Caco-2 (cell line): ENCODE measurements around the gene SDHAF4. TPM values are rescaled to one million over a fixed set of nuclear protein-coding genes. Genes with fewer than 3 reads are reported as not detected.

Experiments used
- BruUV-seq: library from RNA; stranded (reverse); fragments of 400-500 nt; replicated peaks from 2 replicates; lab custom pipeline; 2021; lab: Mats Ljungman, UMichigan
- CTCF ChIA-PET: fragments of 300-600 bp; sonication (Branson Sonifier 250); formaldehyde crosslinking; loops from one replicate; lab custom pipeline; 2022; ENCODE audit warnings: antibody characterized with exemption; lab: Charles Lee
- POLR2A ChIA-PET: fragments of 300-600 bp; sonication (Branson Sonifier 250); formaldehyde crosslinking; loops from one replicate; lab custom pipeline; 2022; ENCODE audit warnings: antibody characterized with exemption; lab: Charles Lee
- DNase-seq, 2 experiments: peaks; one replicate each; pipeline versions ENCODE4 v3.0.0 to v3.0.0-alpha.2; 2020 to 2022
- H3K27me3 ChIP-seq: replicated peaks from 2 replicates; pipeline ENCODE4 v1.6.0; 2011; ENCODE audit warnings: low read length; ENCODE audit not compliant: control insufficient read depth, insufficient read depth
- H3K36me3 ChIP-seq: 2 replicates; pipeline ENCODE4 v1.5.1; 2011; ENCODE audit warnings: low read length; ENCODE audit not compliant: control insufficient read depth, insufficient read depth
- H3K4me1 ChIP-seq: fragments of 250-450 bp; sonication (Bioruptor Pico); 2 replicates; pipeline ENCODE4 v1.5.1; 2020; ENCODE audit warnings: mild to moderate bottlenecking
- H3K4me3 ChIP-seq: 2 replicates; pipeline ENCODE4 v1.5.1; 2011; ENCODE audit warnings: low read depth, mild to moderate bottlenecking, control low read depth, low read length
- H3K9me3 ChIP-seq: fragments of 250-450 bp; sonication (Bioruptor Pico); 2 replicates; pipeline ENCODE4 v1.5.1; 2020; ENCODE audit warnings: mild to moderate bottlenecking, moderate library complexity
- H3K27ac Mint-ChIP-seq: one replicate; pipeline ENCODE4 v1.8.0; 2022; ENCODE audit warnings: mixed read lengths; ENCODE audit not compliant: unreplicated experiment
- H3K27me3 Mint-ChIP-seq: one replicate; pipeline ENCODE4 v1.8.0; 2022; ENCODE audit warnings: mixed read lengths; ENCODE audit not compliant: insufficient read depth, unreplicated experiment
- H3K36me3 Mint-ChIP-seq: one replicate; pipeline ENCODE4 v1.8.0; 2022; ENCODE audit warnings: mild to moderate bottlenecking, mixed read lengths; ENCODE audit not compliant: insufficient read depth, unreplicated experiment
- H3K4me1 Mint-ChIP-seq: one replicate; pipeline ENCODE4 v1.8.0; 2022; ENCODE audit warnings: low read depth, mixed read lengths; ENCODE audit not compliant: unreplicated experiment
- H3K4me3 Mint-ChIP-seq: one replicate; pipeline ENCODE4 v1.8.0; 2022; ENCODE audit warnings: mild to moderate bottlenecking, moderate library complexity, mixed read lengths; ENCODE audit not compliant: unreplicated experiment
- H3K9me3 Mint-ChIP-seq: one replicate; pipeline ENCODE4 v1.8.0; 2022; ENCODE audit warnings: mixed read lengths; ENCODE audit not compliant: unreplicated experiment
- CTCF ChIP-seq, 2 experiments: fragments of 200-600 bp in 1 of 2; IDR thresholded peaks; 1 replicate in 1 of 2; 2 replicates in 1 of 2; pipeline versions ENCODE4 v1.5.1 to v1.8.0; 2011 to 2022; ENCODE audit warnings: antibody characterized with exemption in 1 of 2, control low read depth in 1 of 2, inconsistent platforms in 1 of 2, low read depth in 1 of 2, low read length in 1 of 2, mild to moderate bottlenecking in 1 of 2, moderate library complexity in 1 of 2; ENCODE audit not compliant: insufficient read depth in 1 of 2, severe bottlenecking in 1 of 2, unreplicated experiment in 1 of 2
- intact Hi-C: fragments of 100-400 bp; cut with micrococcal nuclease; formaldehyde crosslinking; loops from one replicate; pipeline ENCODE4 v1.10.0; 2022; ENCODE audit not compliant: unreplicated experiment
- total RNA-seq: library from RNA; stranded (reverse); gene quantifications from 2 replicates; pipeline ENCODE4 v1.2.3, GENCODE V29; 2022

SDHAF4 gene
- total RNA-seq, 1 experiment from 2014 or later: 8.4 TPM

DNA sequence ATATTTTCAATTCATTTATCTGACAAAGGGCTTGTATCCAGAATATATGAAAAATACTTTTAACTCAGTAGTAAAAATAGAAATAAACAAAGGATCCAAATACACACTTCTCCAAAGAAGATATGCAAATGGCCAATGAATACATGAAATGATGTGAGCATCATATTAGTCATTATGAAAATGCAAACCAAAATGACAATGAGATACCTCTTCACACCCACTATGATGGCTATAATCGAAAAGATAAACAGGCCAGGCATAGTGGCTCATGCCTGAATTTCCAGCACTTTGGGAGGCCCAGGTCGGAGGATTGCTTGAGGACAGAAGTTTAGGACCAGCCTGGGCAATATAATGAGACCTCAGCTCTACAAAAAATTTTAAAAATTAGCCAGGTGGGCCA, 67.1 kb downstream of the SDHAF4 start:
- H3K9me3 Mint-ChIP-seq: no peaks in the 10 kb centered on the region
- no peaks in the 10 kb centered on the region for H3K27me3 ChIP-seq
- peaks cover 13% of the 10 kb centered on the region for H3K4me1 Mint-ChIP-seq
- H3K4me1 ChIP-seq: no peaks in the 10 kb centered on the region
- no peaks in the 10 kb centered on the region for H3K36me3 Mint-ChIP-seq
- DNase-seq: no peak
- H3K27me3 Mint-ChIP-seq: no peaks in the 10 kb centered on the region
- TF ChIP-seq CTCF (IDR thresholded peaks at IDR 0.05; ENCODE audit: insufficient read depth in 1 of 2, low read depth in 1 of 2, low read length in 1 of 2, severe bottlenecking in 1 of 2, unreplicated experiment in 1 of 2): no peak
- H3K27ac Mint-ChIP-seq: no peak overlapping the region
- ChIA-PET CTCF (no interaction called here), POLR2A (interaction anchor here (0.5 kb wide), 1 partner anchor 35 kb away, joined by 4 read pairs; no protein-coding TSS in a partner anchor)
- H3K4me3 ChIP-seq: no peak overlapping the region
- intact Hi-C loops: no loop called here
- H3K36me3 ChIP-seq: no peaks in the 10 kb centered on the region
- no peak overlapping the region for H3K4me3 Mint-ChIP-seq
- no peaks in the 10 kb centered on the region for H3K9me3 ChIP-seq
- BruUV-seq: no TSS peak

DNA sequence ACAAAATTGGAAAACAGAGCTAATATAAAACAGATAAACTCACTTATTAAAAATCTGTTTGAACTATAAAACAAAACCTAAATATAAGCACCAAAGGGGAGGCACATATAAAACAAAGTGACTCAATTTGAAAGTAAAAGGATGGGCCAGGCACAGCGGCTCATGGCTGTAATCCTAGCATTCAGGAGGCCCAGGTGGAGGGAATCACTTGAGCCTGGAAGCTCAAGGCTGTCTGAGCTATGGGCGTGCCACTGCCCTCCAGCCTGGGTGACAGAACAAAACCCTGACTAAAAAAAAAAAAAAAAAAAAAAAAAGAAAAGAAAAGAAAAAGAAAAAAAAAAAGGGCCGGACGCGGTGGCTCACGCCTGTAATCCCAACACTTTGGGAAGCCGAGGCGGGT, 69.9 kb downstream of the SDHAF4 start:
- no peaks in the 10 kb centered on the region for H3K9me3 ChIP-seq
- no TSS peak for BruUV-seq
- no peaks in the 10 kb centered on the region for H3K4me1 ChIP-seq
- CTCF ChIA-PET: no interaction called here
- no peak for DNase-seq
- no peak for TF ChIP-seq CTCF (IDR thresholded peaks at IDR 0.05; ENCODE audit: insufficient read depth in 1 of 2, low read depth in 1 of 2, low read length in 1 of 2, severe bottlenecking in 1 of 2, unreplicated experiment in 1 of 2)
- H3K27me3 Mint-ChIP-seq: no peaks in the 10 kb centered on the region
- H3K36me3 Mint-ChIP-seq: no peaks in the 10 kb centered on the region
- H3K9me3 Mint-ChIP-seq: no peaks in the 10 kb centered on the region
- no peak overlapping the region for H3K4me3 Mint-ChIP-seq
- H3K36me3 ChIP-seq: no peaks in the 10 kb centered on the region
- no peak overlapping the region for H3K27ac Mint-ChIP-seq
- intact Hi-C loops: no loop called here
- no peak overlapping the region for H3K4me3 ChIP-seq
- H3K4me1 Mint-ChIP-seq: no peaks in the 10 kb centered on the region
- no peaks in the 10 kb centered on the region for H3K27me3 ChIP-seq
- POLR2A ChIA-PET: no interaction called here

DNA sequence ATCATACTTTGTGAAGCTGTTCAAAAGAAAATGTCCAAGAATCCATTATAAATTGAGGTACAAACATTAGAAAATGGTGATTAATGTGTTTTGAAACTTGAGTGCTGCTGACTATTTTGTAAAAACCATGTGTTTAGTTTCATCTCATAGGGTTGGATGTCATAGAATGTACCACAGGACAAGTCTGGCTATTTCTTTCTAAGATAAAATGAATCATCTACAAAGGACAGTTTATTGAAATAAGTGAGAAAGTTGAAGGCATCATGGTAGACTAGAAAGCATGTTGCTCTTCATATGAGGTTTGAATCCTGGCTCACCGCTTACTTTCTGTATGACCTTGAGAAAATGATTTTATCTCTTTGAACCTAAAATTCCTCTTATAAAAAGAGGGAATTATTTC, 71.7 kb downstream of the SDHAF4 start:
- Mint-ChIP-seq H3K27ac (no peak overlapping the region), H3K4me3 (no peak overlapping the region), H3K36me3 (no peaks in the 10 kb centered on the region), H3K27me3 (no peaks in the 10 kb centered on the region), H3K9me3 (no peaks in the 10 kb centered on the region), H3K4me1 (no peaks in the 10 kb centered on the region)
- no peak for TF ChIP-seq CTCF (IDR thresholded peaks at IDR 0.05; ENCODE audit: insufficient read depth in 1 of 2, low read depth in 1 of 2, low read length in 1 of 2, severe bottlenecking in 1 of 2, unreplicated experiment in 1 of 2)
- H3K4me1 ChIP-seq: no peaks in the 10 kb centered on the region
- ChIA-PET CTCF (no interaction called here), POLR2A (no interaction called here)
- H3K4me3 ChIP-seq: no peak overlapping the region
- no peak for DNase-seq
- no peaks in the 10 kb centered on the region for H3K27me3 ChIP-seq
- no peaks in the 10 kb centered on the region for H3K9me3 ChIP-seq
- no TSS peak for BruUV-seq
- no peaks in the 10 kb centered on the region for H3K36me3 ChIP-seq
- intact Hi-C loops: no loop called here

Other genes with a start within 250 kb of the SDHAF4 start
- 18.7 and 21.4 TPM in 2 replicates for gene FAM135A, start 153.4 kb upstream of the SDHAF4 start, total RNA-seq
- gene SMAP1, start 101.0 kb downstream of the SDHAF4 start, total RNA-seq: 36.1 and 36.2 TPM in 2 replicates